Fibroblast of the aortic adventitia (primary cell): ENCODE results near the gene MUCL3. TPM values are rescaled to one million over a fixed set of nuclear protein-coding genes. Genes with fewer than 3 reads are reported as not detected.

ENCODE experiments used
- DNase-seq: peaks from one replicate; pipeline ENCODE4 v3.0.0-alpha.2; 2010; ENCODE audit warnings: low read depth
- H3K4me3 ChIP-seq: 2 replicates; pipeline ENCODE4 v1.5.1; 2011; ENCODE audit warnings: low read depth, mild to moderate bottlenecking, control low read depth, low read length, moderate library complexity
- CTCF ChIP-seq: IDR thresholded peaks from 2 replicates; pipeline ENCODE4 v1.5.1; 2011; ENCODE audit warnings: mild to moderate bottlenecking, low read length, control low read depth, inconsistent platforms; ENCODE audit not compliant: insufficient read depth
- total RNA-seq: library from RNA; depleted of rRNA; stranded (reverse); fragments of >200 nt; gene quantifications from 2 replicates; pipeline ENCODE4 v1.2.3, GENCODE V29; 2012; ENCODE audit warnings: low replicate concordance

MUCL3 gene
- total RNA-seq, 1 donor = under 0.01 TPM

GRCh38 chr6:30931272-30931671, 9.5 kb upstream of the MUCL3 start:
- H3K4me3 ChIP-seq = no peak overlapping the region
- no peak for TF ChIP-seq CTCF

DNA sequence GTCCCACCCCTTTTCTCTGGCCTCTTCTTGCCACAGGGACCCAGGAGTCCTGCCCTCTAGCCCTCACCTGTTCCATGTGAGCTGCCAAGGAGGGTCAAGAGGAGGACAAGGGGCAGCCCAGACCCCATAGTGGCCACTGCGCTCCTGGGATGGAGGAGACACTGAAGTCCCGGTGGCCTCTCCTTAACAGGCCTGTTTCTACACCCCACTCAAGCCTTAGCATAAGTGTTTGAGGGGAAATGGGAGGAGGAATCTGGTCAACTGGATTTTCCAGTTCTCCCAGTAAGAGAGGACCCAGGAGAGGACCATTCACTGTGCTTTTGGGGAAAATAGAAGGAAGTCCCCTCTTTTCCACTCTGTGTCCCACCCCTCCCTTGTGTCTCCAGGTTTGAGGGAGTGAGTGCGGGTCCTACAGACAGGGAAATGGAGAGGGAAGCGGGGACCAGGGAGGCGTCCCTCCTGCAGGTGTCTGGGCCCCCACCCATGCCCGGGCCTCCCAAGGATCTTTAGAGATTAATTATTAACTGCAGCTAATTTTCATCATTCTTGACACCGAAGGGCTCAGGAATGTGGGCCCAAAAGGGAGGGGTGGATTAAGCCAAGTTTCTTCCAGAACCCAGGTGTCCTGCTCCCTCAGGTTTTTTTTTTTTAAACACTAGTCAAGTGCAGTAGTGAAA, 8.7 kb upstream of the MUCL3 start, which contains the start of gene SFTA2:
TSS of gene SFTA2 (minus strand) at position 202 of the 677 bp plus-strand sequence. CDS start at position 128, 74 bp downstream.
- DNase-seq = no peak
- no peak for TF ChIP-seq CTCF
- H3K4me3 ChIP-seq = no peak within 1 kb of the TSS

More at GRCh38 chr6:30931272-30931671, 9.5 kb upstream of the MUCL3 start:
- no peak for DNase-seq

GRCh38 chr6:30932665-30933365, 8.0 kb upstream of the MUCL3 start:
- no peak overlapping the region for H3K4me3 ChIP-seq
- no peak for DNase-seq
- no peak for TF ChIP-seq CTCF

DNA sequence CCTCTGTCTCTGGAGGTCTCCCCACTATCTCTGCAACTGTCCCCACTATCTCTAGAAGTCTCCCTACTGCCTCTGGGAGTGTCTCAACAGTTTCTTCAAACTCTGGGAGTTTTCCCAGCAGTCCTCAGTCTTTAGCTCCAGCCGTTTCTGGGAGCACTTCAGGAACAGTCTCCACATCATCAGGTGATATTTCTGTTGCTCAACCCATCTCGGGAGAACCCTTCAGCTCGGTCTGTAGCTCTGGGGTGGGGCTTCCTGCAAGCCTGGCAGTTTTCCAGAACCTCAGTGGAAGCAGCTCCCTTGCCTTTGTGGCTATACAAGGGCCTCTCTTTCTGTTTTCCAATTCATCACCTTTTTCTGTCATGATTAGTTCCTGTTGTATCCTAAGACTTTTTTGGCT, 5.8 kb upstream of the MUCL3 start:
- no peak overlapping the region for H3K4me3 ChIP-seq
- TF ChIP-seq CTCF = no peak
- DNase-seq = peak; percentile 17

GRCh38 chr6:30937265-30937664, 3.5 kb upstream of the MUCL3 start:
- TF ChIP-seq CTCF = no peak
- no peak for DNase-seq

DNA sequence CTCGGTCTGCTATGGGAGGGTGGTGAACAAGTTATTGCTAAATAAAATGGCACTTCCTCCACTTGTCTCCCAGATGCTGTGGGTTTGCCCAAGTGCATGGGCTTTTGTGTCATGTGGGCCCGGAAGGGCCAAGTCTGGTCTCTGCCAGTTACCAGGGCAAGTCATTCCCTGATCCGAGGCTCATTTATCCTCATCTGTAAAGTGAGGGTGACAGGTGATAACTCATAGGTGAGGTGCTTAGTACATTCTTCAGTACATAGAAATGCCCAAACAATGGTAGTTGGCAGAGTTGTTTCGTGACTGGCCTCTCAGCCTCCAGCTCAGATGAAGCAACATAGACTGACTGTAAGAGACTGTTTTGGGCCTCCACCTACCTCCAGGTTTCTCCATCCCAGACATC, 2.0 kb upstream of the MUCL3 start:
- TF ChIP-seq CTCF = no peak
- no peak overlapping the region for H3K4me3 ChIP-seq
- DNase-seq = no peak

More at GRCh38 chr6:30937265-30937664, 3.5 kb upstream of the MUCL3 start:
- H3K4me3 ChIP-seq = no peak overlapping the region
